GM18498 (cell line): ENCODE measurements around the gene TBX10.
A peak's percentile ranks its signal among the peaks of the same experiment; 100 is the strongest.
"Not testable (repeated sequence)": the region's sequence is repeated elsewhere in the genome, so short reads cannot be mapped to it uniquely, and the experiment has no call there.

Source experiments
- ATAC-seq: cut with Tn5 transposase; IDR thresholded peaks from one replicate; pipeline ENCODE4 v1.9.1; 2021; ENCODE audit warnings: mild to moderate bottlenecking, moderate library complexity; ENCODE audit not compliant: unreplicated experiment

TBX10 gene

DNA sequence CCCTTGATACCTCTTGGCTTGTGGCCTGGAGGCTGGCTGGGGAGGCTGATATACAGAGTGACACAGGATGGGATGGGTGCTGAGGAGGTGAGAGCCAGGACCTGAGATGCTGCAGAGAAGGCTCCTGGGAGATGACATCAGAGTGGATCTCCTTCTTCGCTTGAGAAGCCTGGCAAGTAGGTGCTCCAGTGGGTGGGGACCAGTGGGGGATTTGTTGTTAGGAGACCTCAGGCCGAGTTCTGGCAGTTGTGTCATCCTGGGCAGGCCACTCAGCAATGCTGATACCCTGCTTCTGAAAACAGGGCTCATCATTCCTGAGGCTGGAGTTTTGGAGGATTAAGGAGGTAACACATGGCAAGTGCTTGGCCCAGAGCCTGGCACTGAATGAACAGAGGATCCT, 34.7 kb downstream of the TBX10 start:
- no peak for ATAC-seq

DNA sequence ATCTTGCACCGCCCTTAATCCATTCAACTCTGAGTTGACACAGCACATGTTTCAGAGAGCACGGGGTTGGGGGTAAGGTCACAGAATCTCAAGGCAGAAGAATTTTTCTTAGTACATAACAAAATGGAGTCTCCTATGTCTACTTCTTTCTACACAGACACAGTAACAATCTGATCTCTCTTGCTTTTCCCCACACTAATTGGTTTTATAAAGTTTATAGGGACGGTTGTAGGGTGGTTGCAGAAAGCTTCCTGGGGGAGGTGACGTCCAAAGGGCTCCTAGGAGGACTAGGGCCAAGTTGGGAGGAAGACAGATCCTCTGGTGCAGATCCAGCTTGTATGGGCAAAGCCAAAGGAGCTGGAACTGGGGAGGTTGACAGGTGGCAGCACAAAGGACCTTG, 35.4 kb downstream of the TBX10 start:
- not testable (repeated sequence) for ATAC-seq

DNA sequence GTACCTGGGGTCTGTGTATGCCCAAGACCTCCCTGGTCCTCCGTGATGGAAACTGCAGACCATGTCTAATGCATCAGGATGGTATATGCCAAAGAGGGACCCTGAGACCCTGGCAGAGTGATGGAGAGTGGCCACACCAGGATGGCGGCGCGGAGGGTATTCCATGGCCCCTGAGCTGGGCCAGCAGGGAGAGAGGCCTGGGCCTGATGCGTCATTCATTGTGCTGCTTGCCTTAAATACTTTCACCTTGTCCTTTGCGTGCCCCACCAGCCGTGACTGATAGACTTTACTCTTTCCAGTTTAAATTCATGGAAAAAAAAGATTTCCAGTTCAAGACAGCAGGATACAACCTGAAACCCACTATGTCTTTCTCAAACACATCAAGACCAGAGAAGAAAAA, 38.5 kb downstream of the TBX10 start:
- no peak for ATAC-seq

DNA sequence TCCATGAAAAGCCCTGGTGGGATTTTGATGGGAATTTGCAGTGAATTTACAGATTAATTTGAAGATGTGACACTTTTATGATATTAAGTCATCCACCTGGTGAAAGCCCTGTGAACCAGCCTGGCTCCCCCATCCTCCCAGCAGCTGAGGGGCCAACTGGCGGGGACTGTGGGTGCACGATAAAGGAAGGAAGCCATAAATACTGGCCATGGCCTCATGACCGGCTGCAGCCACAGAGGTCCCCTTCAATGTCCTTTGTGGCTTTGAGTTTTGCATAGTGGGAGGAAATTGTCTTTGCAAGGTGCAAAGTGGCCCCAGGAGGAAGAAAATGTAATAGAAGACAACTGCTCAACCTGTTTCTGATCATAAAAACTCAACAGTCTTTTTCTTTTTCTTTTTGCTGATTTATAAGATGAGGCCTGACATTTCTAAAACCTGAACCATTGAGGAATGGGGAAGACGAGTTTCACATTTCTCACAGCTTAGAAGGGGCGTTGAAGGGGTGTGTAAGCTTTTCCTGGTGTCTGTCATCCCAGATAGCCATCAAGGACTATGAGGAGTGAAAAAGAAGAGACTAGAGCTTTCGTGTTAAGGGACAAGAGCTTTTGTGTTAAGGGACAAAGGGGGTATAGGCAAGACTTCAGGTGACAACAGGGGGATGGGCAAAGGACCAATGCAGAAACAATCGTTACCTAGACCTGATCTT, 39.1 kb downstream of the TBX10 start:
- no peak for ATAC-seq

DNA sequence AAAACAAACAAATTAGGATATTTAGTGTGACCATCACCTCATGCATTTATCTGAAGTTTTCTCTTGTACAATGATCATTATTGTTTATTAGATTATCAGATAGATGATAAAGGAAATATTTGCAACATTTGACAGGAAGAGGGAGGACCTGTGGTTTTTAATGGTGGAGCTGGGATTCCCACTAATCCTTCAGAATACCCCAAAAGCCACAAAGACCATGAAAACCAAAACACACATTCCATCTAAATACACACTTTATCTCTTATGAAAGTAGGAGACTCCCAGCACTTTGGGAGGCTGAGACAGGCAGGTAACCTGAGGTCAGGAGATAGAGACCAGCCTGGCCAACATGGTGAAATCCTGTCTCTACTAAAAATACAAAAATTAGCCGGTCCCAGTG, 40.4 kb downstream of the TBX10 start:
- ATAC-seq: no peak

DNA sequence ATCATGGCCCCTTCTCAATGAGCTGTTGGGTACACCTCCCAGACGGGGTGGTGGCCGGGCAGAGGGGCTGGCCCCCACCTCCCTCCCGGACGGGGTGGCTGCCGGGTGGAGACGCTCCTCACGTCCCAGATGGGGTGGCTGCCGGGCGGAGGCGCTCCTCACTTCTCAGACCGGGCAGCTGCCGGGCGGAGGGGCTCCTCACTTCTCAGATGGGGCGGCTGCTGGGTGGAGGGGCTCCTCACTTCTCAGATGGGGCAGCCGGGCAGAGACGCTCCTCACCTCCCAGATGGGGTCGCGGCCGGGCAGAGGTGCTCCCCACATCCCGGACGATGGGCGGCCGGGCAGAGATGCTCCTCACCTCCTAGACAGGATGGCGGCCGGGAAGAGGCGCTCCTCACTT, 41.6 kb downstream of the TBX10 start:
- ATAC-seq: not testable (repeated sequence)

DNA sequence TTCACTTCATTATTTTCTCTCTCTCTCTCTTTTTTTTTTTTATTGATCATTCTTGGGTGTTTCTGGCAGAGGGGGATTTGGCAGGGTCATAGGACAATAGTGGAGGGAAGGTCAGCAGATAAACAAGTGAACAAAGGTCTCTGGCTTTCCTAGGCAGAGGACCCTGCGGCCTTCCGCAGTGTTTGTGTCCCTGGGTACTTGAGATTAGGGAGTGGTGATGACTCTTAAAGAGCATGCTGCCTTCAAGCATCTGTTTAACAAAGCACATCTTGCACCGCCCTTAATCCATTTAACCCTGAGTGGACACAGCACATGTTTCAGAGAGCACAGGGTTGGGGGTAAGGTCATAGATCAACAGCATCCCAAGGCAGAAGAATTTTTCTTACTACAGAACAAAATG, 42.1 kb downstream of the TBX10 start:
- ATAC-seq: not testable (repeated sequence)

DNA sequence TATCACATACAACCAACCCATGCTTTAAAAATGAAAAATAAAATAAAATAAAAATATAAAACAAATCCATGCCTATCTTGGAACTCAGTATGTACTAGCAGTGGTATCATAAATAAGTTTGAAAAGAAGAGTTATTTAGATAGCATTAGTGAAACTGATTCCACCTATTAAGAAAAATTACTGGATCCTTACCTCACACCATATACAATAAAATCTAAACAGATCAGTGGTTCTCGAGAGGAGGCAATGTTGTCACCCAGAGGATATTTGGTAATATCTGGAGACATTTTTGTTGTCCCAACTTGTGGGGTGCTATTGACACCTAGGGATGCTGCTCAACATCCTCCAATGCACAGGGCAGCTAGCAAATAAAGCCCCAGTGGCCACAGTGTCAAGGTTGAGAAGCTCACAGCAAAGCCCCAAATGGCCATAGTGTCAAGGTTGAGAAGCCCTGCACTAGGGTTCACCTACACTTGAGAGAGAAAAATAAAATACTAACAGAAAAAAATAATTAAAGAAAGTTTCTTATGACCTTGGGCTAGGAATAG, 42.7 kb downstream of the TBX10 start:
- ATAC-seq: no peak

DNA sequence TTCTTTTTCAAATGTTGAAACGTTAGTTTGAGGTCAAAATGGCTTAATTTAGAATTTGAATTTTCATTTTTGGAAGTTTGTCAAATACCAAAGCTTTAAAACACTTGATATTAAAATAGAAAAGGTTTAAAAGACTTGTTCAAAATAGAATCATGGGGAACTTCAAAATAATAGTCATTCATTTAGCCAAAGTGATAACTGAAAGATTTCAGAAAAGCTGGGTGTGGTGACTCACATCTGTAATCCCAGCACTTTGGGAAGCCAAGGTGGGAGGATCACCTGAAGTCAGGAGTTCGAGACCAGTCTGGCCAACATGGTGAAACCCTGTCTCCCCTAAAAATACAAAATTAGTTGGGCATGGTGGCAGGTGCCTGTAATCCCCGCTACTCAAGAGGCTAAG, 45.1 kb downstream of the TBX10 start:
- no peak for ATAC-seq

DNA sequence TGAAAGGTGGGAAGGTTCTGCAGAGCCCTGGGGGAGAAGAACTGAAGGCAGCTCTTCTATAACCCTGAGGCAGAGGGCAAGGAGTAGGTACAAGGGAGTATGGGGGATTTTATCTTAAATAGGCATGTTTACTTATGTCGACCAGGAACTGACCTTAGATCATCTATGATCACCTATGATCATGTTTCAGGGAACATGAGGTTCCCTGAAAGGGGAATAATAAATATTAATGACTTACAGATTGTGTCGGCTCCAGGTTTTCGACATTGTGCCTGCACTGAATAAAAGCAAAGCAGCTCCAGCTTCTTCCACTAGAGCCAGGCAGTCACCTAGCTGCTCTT, 46.0 kb downstream of the TBX10 start:
- no peak for ATAC-seq

DNA sequence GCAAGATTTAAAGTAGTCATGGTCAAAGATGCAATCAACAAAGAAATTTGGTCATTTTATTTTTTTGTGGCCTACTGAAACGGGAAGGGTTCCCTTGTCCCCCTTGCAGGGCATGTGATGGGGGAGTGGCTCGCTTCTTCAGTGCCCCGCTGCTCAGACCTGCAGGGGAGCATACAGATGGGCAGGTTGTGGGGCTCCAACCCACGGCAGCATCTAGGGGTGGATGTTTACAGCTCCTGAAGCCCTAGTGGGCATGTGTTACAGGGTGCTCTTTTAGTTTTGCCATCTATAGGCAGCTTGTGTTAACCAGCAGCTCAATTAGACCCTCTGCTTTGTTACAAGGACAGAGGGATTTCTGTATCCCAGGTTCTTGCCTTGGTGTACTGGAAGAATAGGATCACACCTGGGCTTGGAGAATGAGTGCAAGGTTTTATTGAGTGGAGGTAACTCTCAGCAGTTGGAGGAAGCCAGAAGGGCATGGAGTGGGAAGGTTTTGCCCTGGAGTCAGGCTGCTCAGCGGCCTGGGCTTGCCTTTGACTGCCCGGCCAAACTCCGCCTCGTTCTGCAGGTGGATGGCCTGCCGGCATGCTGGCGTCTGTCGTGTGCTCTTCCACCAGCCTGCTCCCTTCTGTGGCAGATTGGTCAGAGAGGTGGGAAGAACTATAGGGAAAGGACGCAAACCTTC, 46.5 kb downstream of the TBX10 start:
- no peak for ATAC-seq

DNA sequence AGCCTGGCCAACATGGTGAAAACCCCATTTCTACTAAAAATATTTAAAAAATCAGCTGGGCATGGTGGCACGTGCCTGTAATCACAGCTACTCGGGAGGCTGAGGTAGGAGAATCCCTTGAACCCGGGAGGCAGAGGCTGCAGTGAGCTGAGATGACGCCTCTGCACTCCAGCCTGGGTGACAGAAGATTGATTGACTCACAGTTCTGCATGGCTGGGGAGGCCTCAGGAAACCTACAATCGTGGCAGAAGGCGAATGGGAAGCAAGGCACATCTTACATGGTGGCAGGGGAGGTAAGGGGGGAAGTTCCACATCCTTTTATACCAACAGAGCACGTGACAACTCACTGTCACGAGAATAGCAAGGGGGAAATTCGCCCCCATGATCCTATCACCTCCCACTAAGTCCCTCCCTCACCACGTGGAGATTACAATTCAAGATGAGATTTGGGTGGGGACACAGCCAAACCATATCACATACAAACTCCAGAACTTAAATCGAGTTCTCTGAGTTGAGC, 50.6 kb downstream of the TBX10 start:
- not testable (repeated sequence) for ATAC-seq

DNA sequence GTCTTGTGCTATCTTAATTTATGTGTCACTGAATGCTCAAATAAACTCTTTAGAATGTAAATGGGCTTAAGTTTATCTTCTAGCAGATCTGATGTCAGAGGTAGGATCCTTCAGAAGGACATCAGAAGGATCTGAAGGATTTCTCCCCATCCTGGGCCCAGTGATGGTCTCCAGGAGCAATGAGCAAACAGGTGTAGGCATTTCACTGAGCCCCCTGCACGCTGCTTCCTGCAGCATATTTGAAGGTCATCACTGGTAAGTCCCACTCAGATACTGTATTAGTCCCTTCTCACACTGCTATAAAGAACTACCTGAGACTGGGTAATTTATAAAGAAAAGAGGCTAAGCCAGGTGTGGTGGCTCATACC, 51.4 kb downstream of the TBX10 start:
- peak; percentile 24 for ATAC-seq

DNA sequence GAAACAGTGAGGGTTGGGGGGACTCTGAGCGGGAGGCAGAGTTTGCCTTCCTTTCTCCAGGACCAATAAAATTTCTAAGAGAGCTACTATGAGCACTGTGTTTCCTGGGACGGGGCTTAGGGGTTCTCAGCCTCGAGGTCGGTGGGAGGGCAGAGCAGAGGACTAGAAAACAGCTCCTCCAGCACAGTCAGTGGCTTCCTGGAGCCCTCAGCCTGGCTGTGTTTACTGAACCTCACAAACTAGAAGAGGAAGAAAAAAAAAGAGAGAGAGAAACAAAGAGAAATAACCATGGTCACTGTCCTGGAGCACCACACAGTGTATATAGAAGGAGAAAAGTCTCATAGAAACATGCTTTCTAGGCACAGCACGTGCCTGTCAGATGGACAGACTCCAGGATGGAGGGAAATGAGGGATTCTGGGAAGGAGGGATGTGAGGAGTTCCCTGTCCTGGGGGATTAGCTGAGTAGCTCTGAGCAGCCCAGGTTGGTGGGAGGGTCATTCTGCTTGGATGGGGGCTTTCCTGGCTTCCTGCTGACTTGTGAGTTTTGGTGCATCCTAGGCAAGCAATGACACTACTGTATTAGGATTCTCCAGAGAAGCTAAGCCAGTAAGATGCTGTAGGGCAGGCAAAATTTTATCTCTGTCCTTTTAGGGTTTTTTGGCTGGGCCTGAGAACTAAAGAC, 52.9 kb downstream of the TBX10 start:
- no peak for ATAC-seq

DNA sequence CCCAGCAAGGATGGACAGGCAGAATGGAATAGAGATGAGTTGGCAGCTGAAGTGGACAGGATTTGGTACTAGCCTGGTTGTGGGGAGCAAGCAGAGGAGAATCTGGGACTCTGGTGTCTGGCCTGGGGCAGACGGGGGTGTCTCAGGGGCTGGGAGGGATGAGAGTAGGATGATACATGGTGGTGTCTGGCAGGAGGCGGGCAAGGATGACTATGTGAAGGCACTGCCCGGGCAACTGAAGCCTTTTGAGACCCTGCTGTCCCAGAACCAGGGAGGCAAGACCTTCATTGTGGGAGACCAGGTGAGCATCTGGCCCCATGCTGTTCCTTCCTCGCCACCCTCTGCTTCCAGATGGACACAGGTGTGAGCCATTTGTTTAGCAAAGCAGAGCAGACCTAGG, 53.7 kb downstream of the TBX10 start:
- no peak for ATAC-seq

DNA sequence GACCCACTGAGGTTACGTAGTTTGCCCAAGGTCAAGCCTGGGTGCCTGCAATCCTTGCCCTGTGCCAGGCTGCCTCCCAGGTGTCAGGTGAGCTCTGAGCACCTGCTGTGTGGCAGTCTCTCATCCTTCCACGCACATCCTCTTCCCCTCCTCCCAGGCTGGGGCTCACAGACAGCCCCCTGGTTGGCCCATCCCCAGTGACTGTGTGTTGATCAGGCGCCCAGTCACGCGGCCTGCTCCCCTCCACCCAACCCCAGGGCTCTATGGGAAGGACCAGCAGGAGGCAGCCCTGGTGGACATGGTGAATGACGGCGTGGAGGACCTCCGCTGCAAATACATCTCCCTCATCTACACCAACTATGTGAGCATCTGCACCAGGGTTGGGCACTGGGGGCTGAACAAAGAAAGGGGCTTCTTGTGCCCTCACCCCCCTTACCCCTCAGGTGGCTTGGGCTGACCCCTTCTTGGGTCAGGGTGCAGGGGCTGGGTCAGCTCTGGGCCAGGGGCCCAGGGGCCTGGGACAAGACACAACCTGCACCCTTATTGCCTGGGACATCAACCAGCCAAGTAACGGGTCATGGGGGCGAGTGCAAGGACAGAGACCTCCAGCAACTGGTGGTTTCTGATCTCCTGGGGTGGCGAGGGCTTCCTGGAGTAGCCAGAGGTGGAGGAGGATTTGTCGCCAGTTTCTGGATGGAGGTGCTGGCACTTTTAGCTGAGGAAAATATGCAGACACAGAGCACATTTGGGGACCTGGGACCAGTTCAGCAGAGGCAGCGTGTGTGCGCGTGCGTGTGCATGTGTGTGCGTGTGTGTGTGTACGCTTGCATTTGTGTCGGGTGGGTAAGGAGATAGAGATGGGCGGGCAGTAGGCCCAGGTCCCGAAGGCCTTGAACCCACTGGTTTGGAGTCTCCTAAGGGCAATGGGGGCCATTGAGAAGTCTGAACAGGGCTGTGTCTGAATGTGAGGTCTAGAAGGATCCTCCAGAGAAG, 54.4 kb downstream of the TBX10 start:
- no peak for ATAC-seq

DNA sequence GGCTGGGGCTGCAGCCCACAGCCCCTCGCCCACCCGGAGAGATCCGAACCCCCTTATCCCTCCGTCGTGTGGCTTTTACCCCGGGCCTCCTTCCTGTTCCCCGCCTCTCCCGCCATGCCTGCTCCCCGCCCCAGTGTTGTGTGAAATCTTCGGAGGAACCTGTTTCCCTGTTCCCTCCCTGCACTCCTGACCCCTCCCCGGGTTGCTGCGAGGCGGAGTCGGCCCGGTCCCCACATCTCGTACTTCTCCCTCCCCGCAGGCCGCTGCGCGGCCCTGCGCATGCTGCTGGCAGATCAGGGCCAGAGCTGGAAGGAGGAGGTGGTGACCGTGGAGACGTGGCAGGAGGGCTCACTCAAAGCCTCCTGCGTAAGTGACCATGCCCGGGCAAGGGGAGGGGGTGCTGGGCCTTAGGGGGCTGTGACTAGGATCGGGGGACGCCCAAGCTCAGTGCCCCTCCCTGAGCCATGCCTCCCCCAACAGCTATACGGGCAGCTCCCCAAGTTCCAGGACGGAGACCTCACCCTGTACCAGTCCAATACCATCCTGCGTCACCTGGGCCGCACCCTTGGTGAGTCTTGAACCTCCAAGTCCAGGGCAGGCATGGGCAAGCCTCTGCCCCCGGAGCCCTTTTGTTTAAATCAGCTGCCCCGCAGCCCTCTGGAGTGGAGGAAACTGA, 55.2 kb downstream of the TBX10 start:
- no peak for ATAC-seq

DNA sequence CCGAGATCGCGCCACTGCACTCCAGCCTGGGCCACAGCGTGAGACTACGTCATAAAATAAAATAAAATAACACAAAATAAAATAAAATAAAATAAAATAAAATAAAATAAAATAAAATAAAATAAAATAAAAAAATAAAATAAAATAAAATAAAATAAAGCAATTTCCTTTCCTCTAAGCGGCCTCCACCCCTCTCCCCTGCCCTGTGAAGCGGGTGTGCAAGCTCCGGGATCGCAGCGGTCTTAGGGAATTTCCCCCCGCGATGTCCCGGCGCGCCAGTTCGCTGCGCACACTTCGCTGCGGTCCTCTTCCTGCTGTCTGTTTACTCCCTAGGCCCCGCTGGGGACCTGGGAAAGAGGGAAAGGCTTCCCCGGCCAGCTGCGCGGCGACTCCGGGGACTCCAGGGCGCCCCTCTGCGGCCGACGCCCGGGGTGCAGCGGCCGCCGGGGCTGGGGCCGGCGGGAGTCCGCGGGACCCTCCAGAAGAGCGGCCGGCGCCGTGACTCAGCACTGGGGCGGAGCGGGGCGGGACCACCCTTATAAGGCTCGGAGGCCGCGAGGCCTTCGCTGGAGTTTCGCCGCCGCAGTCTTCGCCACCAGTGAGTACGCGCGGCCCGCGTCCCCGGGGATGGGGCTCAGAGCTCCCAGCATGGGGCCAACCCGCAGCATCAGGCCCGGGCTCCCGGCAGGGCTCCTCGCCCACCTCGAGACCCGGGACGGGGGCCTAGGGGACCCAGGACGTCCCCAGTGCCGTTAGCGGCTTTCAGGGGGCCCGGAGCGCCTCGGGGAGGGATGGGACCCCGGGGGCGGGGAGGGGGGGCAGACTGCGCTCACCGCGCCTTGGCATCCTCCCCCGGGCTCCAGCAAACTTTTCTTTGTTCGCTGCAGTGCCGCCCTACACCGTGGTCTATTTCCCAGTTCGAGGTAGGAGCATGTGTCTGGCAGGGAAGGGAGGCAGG, 56.0 kb downstream of the TBX10 start, which contains the start of gene GSTP1:
TSS of gene GSTP1 (plus strand) at position 566 of the 958 bp plus-strand sequence. CDS start at position 598, 32 bp downstream.
- peak; percentile 66 for ATAC-seq

DNA sequence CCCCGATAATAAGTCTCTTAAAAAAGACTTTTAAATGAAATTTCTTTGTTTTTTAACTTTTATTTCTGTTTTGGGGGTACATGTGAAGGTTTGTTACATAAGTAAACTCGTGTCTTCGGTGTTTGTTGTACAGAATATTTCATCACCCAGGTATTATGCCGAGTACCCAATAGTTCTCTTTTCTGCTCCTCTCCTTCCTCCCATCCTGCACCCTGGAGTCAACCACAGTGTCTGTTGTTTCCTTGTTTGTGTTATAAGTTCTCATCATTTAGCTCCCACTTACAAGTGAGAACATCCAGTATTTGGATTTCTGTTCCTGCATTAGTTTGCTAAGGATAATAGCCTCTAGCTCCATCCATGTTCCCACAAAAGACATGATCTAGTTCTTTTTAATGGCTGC, 57.6 kb downstream of the TBX10 start:
- no peak for ATAC-seq
